Measurements from ENCODE around the gene DRD2. TPM values are rescaled to one million over a fixed set of nuclear protein-coding genes. Genes with fewer than 3 reads are reported as not detected.

The DRD2 gene
- total and polyA plus RNA-seq, 2 of the 13 experiments (the other 11 are each of a cell fraction or from before 2014, with no cell fraction given), result not detected

DNA sequence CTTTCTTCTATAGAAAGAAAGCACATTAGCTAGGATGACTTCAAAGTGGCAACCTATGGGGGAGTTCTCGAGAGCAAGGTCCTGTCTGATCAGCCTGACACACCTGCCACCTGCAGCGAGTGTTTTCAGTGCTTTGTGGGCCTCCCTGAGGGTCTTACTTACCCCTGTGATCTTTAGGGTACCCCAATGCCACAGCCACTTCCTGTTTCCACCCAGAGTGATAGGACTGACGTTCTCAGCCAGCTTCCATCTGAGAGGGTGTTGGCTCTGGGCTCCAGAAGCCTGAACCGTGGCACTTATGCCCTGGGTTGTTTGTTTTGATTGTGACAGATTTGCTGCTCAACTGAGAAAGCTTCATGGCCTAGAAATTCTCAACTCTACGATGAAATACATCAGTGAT, 109.3 kb downstream of the DRD2 start:
- DNase-seq (ENCODE audit: low spot score), result no peak
- ChIA-PET CTCF (ENCODE audit: low intra/inter-chr PET ratio, low total read pairs) (no interaction called here), POLR2A (no interaction called here)
- no peak overlapping the region for H3K27ac ChIP-seq (ENCODE audit: extremely low read length, insufficient read depth, low read length)
- no peaks in the 10 kb centered on the region for H3K79me2 ChIP-seq (ENCODE audit: insufficient read depth, low read length)
- no peak overlapping the region for H3K4me2 ChIP-seq (ENCODE audit: low read depth, low read length)
- no peaks in the 10 kb centered on the region for H4K20me1 ChIP-seq (ENCODE audit: insufficient read depth, low read length)
- H3K27me3 ChIP-seq (ENCODE audit: control insufficient read depth in 1 of 2, insufficient read depth in 2 of 2, low read length in 2 of 2), result no peaks in the 10 kb centered on the region
- TF ChIP-seq MED1 (CRISPR knock-in tag; IDR thresholded peaks at IDR 0.05) (no peak), MYNN (CRISPR knock-in tag; IDR thresholded peaks at IDR 0.05; ENCODE audit: low read depth) (no peak), HDAC1 (CRISPR knock-in tag; IDR thresholded peaks at IDR 0.05) (no peak), TRIM24 (CRISPR knock-in tag; IDR thresholded peaks at IDR 0.05) (no peak), MTA1 (CRISPR knock-in tag; IDR thresholded peaks at IDR 0.05; ENCODE audit: borderline replicate concordance) (no peak), ZNF333 (CRISPR knock-in tag; IDR thresholded peaks at IDR 0.05; ENCODE audit: borderline replicate concordance) (no peak), ZNF558 (CRISPR knock-in tag; IDR thresholded peaks at IDR 0.05; ENCODE audit: borderline replicate concordance) (no peak), ZNF33B (CRISPR knock-in tag; IDR thresholded peaks at IDR 0.05) (no peak), MED13 (CRISPR knock-in tag; IDR thresholded peaks at IDR 0.05) (no peak), ISX (CRISPR knock-in tag; conservative IDR thresholded peaks at IDR 0.05) (no peak), RAD51 (IDR thresholded peaks at IDR 0.05; ENCODE audit: borderline replicate concordance) (no peak)
- TF ChIP-seq, protein P1, sequence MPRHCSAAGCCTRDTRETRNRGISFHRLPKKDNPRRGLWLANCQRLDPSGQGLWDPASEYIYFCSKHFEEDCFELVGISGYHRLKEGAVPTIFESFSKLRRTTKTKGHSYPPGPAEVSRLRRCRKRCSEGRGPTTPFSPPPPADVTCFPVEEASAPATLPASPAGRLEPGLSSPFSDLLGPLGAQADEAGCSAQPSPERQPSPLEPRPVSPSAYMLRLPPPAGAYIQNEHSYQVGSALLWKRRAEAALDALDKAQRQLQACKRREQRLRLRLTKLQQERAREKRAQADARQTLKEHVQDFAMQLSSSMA (CRISPR knock-in tag; IDR thresholded peaks at IDR 0.05), result no peak
- H2AFZ ChIP-seq (ENCODE audit: low read length), result no peak overlapping the region
- no peak for FAIRE-seq
- intact Hi-C loops (cut with micrococcal nuclease; ENCODE audit: unreplicated experiment) (no loop called here), in situ Hi-C loops (cut with HindIII; ENCODE audit: extremely low pct_ligation_motif_present, low pct_unique_long_range_greater_than_20kb) (no loop called here)
- no peaks in the 10 kb centered on the region for H3K9me3 ChIP-seq (ENCODE audit: low read length)
- WGBS (ENCODE audit: low lambda C conversion rate), result 76% methylated on average over 5 of the region's 5 CpGs
- H3K9ac ChIP-seq (ENCODE audit: insufficient read depth, low read depth, low read length), result no peak overlapping the region
- H3K36me3 ChIP-seq (replicated peaks in 1 of 2; ENCODE audit: control insufficient read depth in 1 of 2, insufficient read depth in 2 of 2, low read length in 2 of 2), result peaks cover 0 to 5% of the 10 kb centered on the region in 2 experiments; a peak in 1 of 5 replicates
- ATAC-seq, result no peak
- H3K4me1 ChIP-seq (ENCODE audit: insufficient read depth, low read length), result no peaks in the 10 kb centered on the region
- no TSS peak for BruUV-seq (replicated peaks)
- H3K4me3 ChIP-seq (replicated peaks in 1 of 3; ENCODE audit: insufficient read depth in 1 of 3, low read depth in 2 of 3, low read length in 3 of 3), result no peak overlapping the region
